Activated CD4-positive, alpha-beta T cell treated with anti-CD3 and anti-CD28 coated beads for 24 hours (primary cell): ENCODE measurements around the gene IGF1R.

Source experiments
- DNase-seq, 2 donors: peaks; one replicate each; pipeline ENCODE4 v3.0.0-alpha.2; 2020; ENCODE audit warnings: low read depth in 2 of 2

IGF1R gene

DNA sequence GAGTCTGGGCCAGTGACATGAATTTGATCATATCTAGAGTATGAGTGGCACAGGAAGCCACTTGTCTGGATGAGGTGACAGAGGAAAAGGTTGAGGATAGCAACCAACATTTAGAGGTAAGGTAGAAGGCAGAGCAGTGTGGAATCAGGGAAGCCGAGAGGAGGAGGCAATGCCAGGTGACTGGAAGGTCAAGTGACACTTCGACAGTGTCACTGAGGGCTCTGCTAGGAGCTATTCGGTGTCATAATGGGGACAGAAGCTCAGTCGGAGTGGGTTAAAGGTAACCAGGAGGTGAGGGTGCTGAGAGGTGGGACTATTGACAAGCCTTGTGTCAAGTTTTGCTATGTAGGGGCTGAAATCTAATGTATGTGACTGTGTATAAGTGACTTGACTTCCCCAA lies 56.7 kb downstream of the IGF1R start:
- no peak for DNase-seq

DNA sequence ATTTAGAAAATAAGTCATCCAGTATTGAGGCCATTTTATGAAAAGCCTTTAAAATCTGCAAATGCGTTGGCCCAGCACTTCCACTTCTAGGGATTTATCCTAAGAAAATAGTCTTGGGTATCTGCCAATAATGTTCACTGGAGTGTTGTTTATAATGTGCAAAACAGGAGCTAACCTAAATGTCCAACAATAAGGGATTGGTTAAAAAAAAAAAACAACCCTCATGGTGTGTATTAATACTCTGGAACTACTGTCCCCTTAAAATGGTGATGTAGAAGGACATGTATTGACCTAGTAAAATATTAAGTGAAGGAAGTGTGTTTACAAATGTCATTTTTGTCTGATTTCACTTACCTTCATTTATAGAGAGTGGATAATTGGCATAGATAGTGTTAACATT lies 58.0 kb downstream of the IGF1R start:
- no peak for DNase-seq

DNA sequence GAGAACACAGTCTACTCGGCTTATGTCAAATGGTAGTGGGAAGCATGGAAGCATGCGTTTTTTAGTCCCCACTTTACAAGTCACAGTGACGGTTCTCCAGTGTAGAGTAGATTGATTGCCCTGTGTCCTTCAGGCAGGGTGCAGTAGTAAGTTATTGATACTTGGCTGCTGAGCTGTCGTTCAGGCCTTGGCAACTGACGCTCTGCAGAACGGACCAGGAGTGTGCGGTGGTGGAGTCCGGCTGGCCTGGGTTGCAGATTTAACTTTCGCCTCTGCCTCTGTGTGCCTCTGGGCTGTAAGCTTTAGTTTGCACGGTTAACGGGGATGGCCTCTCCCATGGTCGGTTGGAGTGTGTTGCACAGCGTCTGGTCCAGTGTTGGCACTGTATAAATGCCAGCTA lies 58.6 kb downstream of the IGF1R start:
- DNase-seq, result no peak

DNA sequence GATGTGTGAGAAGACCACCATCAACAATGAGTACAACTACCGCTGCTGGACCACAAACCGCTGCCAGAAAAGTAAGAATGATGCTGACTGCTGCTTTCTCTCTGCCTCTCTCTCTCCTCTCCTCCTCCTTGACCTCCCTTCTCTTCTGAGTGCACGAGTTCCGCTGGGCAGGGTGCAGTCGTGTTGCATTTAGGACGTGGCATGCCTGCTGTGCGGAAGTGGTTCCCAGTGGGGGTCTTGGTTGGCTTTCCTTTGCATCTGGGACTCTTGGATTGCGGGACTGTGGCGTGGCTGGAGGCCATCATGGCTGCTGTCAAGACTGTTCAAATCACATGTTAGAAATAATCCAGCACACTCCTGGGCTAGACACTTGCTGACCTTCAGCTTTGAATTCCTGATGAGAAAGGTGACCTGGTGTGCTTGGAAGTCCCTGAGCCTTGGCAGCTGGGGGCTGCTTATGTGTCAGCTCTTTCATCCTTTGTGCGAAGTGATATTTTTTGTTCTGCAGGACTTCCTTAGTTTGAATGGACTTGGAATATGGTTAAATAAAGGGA lies 59.8 kb downstream of the IGF1R start:
- DNase-seq, result no peak

DNA sequence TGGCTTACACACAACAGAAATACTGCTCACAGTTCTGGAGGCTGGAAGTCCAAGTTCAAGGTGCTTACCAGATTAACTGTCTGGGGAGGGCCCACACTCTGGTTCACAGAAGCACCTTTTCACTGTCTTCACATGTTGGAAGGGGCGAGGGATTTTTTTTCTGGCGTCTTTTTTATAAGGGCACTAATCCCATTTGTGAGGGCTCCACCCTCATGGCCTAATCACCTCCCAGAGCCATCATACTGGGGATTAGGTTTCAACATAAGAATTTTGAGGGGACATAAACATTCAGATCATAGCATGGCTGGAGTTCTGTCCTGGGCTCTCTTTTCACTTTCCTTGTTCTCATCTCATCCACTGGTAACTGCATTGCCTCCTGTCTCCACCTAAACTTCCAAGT lies 63.5 kb downstream of the IGF1R start:
- DNase-seq, result no peak

DNA sequence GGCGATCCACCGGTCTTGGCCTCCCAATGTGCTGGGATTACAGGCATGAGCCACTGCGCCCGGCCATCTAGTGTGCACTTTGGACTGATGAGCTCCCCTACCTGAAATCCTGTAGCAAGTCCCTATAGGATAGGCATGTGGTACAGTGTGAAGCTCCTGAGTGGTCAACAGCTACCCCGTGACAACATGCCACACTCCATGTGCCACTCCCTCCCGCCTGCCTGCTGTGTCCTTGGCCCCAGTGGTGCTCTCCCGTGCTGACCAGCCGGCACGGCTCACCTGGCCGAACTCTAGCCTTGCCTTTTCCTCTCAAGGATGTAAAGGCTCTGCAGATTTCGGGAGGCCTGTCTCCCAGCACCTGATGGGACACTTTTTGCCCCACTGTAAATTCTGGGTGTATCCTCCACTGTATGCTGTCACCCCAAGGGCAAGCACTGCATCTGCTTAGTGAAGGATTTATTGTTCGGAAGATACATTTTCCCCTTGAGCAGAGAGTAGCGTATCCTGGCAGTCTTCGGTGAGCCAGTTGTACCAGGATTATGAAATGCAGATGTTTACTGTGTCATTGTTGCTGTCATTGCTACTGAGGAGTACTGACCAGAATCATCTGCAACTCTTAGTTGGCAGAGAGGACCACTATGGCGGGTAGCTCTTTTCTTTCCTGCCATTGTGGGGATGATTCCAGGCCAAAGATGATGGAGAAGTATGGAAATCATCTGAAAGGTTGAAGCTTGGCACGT lies 64.7 kb downstream of the IGF1R start:
- no peak for DNase-seq

DNA sequence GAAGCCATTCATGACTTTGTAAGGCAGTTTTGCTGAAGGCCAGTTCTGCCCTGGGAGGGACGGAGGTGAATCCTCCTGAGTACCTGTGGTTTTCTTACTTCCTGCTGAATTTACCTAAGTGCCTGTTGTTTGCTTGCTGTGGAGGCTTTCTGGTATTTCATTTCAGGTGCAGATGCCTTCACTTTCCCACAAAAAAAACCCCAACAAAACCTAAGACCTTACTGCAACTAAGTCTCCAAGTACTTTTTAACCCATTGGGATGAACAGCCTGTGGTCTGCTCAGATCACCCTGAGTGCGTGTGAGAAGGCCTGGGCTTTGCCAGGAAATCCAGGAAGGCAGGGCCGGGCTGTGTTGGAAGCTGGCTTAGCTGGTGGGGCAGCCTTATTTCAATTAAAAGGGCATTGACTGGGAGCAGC lies 65.3 kb downstream of the IGF1R start:
- no peak for DNase-seq

DNA sequence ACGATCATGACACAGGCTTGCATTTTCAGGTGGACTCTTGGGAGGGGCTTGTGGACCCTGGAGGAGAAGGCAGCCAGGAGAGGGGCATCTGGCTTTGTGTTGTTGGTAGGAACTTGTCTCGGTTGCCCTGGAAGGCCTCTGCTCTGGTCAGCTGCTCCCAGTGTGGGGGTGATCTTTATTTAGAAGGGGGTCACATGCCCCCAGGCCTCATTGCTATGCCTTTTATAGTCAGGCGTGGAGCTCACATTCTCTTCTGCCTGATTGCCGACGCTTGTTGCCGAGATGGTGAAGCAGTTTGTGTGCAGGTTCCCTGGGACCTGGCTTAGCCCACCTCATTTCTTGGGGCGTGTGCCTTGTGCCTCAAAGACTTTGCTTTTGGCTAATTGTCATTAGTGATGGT lies 66.6 kb downstream of the IGF1R start:
- no peak for DNase-seq

DNA sequence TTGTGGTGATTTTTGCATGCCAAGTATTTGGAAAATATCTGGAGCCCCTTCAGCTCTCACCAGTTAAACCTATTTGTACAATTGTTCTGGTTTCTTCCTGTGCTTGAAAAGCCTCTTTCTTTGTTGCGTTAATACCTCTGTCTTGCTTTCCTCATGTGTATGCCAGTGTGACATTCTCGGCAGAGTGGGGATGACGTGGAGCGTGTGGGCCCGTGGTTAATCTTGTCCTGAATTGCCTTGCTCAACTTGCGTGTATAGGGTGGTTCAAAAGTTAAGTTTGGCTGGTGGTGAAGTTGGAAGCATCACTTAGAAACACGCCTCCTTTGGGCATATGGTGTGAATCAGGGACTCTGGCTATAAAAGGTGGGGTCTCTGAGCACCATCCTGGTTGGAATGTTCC lies 67.1 kb downstream of the IGF1R start:
- no peak for DNase-seq

DNA sequence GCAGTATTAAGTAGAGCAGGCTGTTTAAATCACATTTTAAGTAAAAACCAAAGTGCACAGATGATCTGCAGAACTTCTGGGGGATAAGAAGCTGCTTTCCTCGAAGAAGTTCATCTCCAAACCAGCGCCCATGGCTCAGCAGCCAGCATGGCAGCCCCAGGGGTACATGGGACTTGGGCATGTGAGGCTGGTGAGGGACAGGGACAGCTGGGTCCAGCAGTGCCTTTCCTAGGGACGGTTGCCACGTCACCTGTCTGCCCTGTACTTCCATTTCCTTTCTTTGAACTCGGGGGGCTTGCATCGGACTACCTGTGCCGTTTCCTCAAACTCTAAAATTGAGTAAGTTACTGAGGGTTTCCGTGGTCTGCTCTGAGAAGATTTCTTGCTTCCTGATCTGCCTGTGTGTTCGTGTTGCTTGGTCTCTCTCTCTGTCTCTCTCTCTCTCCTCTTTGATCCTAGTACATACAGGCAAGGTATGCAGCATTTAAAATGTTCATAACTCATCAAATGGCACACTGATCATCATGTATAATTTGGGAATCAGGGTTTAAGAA lies 67.6 kb downstream of the IGF1R start:
- no peak for DNase-seq

DNA sequence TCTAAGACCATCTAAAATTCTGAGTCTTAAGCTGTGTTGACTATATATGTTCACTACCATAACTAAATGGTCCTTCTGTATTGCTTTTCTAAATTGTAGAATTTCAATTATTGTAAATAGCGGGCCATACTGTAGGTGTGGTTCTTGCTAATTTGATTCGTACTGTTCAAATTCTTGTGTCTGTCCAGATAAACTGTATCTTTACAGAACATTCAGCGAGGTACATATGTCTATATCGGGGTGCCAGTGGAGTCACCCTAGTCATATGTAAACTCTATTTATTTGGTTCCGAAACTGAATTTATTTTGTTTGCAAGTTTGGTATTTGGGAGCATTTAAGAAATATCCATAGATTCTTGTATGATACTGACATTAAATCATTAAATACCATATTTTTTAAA lies 69.0 kb downstream of the IGF1R start:
- no peak for DNase-seq

DNA sequence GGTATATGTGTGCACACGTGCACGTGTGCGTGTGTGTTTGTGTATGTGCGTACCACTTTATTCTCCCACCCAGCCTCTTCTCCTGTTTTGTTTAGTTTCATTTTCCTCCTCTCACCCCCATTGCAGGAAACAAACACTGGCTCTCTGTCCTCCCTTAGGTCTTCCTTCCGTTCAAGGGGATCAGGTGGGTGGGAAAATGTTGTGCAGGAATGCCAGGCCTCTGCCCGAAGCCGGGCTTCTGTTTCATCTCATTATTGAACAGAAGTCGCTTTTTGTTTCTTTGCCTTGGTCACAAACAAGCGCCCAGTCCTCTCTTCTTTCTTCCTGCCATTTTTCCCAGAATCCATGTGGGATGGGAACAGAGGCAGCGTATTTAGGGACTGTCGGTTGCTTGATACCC lies 69.6 kb downstream of the IGF1R start:
- DNase-seq, result no peak

DNA sequence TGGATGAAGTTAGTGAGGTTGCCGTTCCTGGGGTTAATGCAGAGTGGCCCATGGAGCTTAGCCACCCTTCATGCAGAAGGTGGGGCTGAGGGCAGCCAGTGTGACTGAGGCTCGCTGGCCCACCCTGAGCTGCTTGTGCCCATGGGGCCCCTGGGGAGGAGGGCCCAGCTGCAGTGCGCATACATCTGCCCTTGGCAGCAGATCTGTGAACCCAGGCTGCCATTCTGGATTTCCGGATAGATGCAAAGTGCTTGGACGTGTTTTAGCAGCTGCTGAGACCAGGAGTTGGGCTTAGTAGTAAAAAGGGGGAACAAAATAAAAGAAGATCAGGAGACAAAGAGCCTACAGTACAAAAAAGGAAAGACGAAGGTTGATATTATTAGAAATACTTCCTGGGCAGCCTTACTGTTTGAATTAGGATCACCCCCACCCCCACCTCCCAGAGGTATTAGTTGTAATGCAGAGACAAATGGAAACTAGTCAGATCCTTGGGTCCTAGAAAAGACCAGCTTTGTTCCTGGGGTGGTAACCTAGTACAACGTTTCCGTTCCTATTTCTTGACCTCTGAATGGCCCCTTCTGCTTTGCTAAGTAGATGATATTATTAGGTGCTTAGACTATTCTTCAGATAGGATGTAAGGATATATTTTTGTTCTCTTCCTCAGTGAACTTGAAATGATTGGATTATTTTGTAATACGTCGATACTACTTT lies 70.2 kb downstream of the IGF1R start:
- no peak for DNase-seq

DNA sequence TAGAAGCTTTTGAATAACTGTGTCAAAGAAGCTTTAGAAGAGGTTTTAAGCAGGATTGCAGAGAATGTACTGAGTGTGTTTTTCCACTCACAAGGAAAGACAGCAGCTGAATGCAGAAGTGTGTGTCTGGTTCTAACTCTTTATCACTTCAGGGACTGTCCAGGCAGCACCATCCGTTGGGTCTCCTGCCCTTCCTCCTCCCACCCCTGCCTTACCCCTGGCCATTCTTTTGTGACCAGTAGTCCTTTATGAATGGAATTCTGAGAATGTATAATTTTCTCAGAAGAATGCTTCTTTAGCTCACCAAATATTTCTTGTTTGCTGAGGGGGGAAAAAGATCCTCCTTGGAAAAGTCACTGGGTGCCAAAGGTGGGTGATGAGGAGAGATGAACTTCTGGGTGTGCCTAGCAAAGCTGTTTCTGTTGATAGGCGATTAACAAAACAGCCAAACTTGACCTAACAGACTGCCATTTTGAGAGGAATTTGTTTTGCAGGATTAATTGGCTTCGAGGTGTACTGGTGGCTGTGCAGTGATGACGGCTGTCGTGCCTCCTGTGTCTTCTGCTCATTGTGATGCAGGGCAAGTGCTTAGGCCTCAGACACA lies 70.9 kb downstream of the IGF1R start:
- DNase-seq, result no peak

DNA sequence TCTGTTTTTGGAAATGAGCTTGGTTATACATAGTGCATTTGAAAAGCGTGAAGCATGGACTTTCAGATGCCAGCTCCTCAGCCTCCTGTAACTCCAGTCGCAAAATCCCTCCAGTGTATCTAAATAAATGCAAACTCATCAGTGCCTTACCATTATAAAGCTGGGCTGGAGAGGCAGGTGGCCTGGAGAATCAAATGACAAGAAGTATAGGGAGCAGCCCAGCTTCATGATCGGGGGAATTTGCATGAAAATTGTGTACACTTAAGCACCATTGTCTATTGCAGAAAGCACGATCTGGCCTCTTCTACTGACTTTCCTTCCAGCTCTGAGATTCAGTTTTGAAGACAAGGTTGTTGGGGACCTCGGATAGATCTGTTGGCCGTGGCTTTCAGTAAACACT lies 71.7 kb downstream of the IGF1R start:
- no peak for DNase-seq

DNA sequence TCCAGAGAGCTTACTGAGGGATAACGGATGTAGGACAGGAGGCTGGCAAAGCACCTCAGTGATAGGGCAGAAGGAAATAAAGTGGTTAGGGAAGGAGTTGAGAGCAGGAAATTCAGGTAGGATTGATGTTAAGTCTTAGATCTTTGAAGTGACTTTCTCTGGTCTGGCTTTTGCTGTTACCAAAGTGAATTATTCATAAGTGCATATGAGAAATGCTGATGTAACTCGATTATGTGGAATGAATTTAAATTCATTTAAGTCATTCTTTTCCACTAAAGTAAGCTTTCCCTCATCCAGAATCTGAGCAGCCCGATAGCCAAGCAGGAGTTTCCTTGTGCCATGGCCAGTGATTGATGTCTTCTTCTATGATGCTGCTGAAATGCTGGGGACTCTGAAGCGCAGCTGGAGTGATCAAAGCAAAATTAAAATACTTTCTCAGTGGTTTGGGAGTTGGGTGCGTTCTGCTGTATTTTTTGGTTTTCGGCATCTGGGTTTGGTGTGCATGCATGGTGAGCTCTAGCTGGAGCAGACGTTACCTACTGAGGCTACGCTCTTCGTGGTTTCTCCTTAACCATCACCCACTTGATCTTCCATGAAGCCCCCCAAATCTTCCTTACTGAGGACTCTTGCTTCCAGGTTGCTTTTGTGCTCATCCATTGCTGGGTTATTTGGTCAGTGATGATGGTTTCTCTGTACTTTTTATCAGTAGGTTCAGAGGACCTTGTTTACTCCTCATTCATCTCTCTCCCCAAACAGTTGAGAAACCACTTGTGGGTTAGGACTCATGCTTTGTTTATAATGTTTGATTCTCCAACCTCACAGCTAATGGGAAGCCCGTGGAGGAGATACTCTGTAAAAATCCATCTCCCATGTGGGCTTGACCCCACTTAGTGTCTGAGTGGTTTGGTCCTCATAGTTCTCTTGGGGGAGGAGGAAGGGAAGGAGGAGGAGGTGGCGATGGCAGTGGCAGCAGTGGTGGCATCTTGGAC lies 72.5 kb downstream of the IGF1R start:
- no peak for DNase-seq

DNA sequence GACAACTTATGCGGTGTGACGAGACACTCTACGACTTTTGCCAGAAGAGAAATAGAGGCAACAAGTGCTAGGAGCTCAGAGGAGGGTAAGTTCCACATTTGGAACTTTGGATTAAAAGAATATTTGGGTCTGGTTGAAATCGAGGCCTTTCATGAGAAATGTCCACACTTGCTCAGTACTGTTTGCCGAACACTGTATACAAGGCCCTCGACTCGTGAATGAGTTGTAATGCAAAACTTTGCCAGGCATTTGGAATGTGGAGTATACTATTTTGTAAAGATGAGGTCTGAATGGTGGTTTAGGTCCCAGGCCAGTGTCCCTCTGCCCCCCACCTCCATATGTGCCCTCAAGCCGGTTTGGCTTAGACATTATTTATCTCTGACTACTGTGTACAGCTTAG lies 73.9 kb downstream of the IGF1R start:
- DNase-seq, result no peak

DNA sequence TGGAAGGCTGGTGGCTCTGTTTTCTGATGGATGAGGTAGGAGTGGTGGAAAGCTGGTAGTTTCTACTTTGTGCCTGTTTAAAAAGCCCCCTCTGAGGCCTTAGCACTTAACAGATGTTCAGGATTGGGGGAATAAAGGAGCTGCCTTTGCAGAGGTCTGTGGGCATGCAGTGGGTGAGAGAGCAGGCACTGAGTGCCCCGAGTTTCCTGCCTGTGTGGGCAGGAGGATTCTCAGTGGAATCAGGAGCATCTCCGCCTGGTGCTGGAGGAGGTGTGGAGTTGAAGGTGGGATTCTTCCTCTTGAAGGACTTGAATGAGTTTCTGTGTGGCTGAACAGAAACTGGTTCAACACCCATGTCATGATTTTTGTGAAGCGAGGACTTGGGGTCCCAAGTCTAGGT lies 74.3 kb downstream of the IGF1R start:
- DNase-seq, result no peak

DNA sequence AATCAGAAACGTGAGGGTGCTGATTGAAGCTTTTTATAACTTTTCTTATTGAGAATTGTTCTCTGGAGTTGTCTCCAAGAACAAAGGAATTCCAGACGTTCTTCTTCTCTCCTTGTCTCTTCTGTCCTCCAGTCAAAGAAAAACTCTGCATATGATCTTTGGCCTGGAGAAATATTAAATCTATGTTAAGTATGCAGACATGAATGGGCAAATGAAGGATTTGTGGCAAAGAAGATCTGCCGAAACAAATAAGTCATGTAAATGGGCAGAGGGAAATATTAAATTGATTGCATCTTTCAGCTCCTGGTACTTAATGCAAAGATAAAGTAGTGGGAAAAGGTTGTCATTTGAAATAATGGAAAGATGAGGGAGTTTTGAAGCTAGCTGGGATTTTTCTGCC lies 74.9 kb downstream of the IGF1R start:
- DNase-seq, result no peak

DNA sequence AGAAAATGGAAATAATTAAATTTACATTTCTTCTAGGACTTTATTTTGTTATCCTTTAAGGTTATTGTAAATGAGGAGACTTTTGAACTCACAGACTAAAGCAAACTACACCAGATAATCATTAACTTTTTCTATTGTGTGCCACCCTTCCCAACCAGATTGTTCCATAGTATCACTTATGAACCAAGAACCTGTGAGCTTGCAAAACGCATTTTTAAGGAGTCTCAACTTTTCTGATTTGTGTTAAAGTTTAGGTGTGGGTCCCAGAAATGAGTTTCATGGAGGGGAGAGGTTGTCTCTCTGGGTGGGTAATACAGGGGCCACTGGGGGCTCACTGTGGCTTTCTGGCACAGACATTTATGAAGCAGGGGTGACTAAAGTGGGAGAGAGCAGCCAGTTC lies 75.7 kb downstream of the IGF1R start:
- DNase-seq, result no peak

DNA sequence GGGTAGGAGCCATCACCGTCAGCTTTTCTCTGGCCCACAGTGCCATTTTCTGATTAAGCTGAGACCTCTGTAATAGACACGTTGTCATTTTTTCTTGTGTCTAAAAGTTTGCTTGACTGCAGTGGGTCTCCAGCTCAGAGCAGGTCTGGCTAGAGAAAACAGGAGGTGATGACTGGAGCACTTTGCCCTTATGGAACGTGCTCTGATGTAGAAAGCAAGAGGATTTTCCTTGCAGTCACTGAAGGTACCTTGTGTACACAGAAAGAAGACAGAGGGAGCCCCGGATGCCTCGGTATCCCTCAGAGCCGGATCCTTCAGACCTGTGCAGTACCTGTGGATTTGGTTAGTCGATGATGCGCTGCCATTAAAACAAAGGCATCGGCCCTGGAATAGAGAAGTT lies 76.2 kb downstream of the IGF1R start:
- no peak for DNase-seq
